Measurements from ENCODE around the gene RBM14.

GRCh38 chr11:66625752-66626149 lies 9.3 kb downstream of the RBM14 start:
- TF ChIP-seq POLR2A (IDR thresholded peaks at IDR 0.05; ENCODE audit: extremely low read depth, insufficient read length) = no peak
- no peak for TF ChIP-seq MAX (IDR thresholded peaks at IDR 0.05; ENCODE audit: low read depth, low read length)

All from NB4 (cell line).